IPS DF 4.7 (cell line): ENCODE data around the gene MEGF8.

Experiments
- DNase-seq: peaks from one replicate; pipeline ENCODE4 v3.0.0-alpha.2; 2013; ENCODE audit warnings: low spot score; ENCODE audit errors: extremely low read depth

MEGF8 gene, protein sequence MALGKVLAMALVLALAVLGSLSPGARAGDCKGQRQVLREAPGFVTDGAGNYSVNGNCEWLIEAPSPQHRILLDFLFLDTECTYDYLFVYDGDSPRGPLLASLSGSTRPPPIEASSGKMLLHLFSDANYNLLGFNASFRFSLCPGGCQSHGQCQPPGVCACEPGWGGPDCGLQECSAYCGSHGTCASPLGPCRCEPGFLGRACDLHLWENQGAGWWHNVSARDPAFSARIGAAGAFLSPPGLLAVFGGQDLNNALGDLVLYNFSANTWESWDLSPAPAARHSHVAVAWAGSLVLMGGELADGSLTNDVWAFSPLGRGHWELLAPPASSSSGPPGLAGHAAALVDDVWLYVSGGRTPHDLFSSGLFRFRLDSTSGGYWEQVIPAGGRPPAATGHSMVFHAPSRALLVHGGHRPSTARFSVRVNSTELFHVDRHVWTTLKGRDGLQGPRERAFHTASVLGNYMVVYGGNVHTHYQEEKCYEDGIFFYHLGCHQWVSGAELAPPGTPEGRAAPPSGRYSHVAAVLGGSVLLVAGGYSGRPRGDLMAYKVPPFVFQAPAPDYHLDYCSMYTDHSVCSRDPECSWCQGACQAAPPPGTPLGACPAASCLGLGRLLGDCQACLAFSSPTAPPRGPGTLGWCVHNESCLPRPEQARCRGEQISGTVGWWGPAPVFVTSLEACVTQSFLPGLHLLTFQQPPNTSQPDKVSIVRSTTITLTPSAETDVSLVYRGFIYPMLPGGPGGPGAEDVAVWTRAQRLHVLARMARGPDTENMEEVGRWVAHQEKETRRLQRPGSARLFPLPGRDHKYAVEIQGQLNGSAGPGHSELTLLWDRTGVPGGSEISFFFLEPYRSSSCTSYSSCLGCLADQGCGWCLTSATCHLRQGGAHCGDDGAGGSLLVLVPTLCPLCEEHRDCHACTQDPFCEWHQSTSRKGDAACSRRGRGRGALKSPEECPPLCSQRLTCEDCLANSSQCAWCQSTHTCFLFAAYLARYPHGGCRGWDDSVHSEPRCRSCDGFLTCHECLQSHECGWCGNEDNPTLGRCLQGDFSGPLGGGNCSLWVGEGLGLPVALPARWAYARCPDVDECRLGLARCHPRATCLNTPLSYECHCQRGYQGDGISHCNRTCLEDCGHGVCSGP (N-terminal part only)

DNA sequence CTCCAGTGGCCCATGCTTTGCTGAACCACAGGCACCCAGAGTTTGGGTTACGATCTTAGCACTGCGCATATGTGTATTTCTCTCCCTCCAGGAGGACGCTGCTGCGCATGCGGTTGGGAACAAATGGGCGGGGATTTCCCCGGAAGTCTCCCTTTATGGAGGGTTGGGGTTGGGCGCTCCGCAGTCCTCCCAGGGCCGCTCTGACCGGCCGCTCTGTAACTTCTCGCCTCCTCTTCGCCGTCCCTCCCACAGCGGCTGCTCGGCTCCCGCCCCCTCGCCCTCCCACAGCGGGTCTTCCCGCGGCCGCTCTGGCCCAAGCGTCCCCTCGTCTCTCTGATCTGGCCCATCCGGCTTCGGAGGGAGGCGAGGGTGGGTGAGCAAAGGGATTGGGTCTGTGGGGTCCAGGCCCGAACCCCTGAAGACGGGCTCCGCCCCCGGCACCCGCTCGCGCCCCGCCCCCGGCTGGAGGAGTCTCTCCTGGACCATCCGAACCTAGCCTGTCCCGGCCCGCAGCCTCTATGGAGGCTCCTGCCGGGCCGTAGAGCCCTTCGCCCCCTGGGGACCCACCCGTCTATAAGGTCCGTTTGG is at the start of gene MEGF8:
Gene MEGF8, plus strand, starts transcription at position 328 of the 588 bp plus-strand sequence. CDS start 609 bp downstream, outside the sequence.
- peak; percentile 98 for DNase-seq

- DNase-seq: no peak
Observed at GRCh38 chr19:42276284-42276683, 49.2 kb upstream of the MEGF8 start.

DNA sequence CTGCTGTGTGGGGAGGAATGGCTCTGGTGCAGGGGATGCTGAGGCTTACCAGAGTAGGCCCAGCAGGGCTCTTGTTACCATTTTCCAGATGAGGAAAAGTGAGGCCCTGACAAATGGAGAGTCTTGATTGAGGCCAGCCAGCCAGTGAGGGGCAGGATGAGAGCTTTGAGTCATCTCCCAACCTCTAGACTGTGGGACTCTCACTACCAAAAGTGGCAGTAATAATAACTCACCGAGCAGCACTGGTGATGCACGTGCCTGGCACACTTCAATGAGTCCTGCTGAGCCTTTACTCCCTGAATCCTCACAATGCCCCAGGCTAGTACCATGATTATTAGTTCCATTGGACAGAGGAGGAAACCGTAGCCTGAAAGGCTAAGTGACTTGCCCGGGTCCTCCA is 48.6 kb upstream of the MEGF8 start:
- no peak for DNase-seq

- no peak for DNase-seq
Observed at GRCh38 chr19:42277821-42278451, 47.5 kb upstream of the MEGF8 start.

DNA sequence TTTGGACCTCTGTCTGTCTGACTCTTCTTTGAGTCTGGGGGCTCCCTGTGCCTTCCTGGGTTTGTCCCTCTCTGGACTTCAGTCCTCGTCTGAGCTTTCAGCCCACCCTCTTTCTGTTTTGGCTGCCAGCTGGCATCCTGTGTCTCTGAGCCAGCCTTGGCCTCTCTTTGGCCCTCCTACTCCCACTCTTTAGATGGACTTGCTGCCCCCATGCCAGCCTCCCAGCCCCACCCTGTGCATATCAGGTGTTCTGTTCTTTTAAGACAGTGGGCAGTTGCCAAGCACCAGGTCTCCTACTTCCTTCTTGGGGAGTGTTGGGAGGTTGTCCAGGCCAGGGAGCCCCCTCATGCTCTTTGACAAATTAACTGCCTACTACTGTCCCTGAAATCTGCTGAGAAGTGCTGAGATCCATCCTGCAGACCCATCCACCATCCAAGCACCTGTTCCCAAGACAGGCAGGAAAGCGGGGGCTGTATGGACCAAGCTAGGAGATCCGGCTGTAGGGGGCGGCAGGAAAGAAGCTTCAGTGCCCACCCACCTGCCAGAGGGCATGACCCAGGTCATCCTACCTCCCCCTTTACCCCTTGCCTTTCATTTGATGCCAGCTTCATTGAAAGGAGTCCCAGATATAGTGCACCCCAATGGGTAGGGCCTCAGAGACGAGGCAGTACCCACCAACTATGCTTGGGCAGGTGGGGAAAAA is 46.8 kb upstream of the MEGF8 start:
- no peak for DNase-seq

GRCh38 chr19:42279155-42279901 is 46.1 kb upstream of the MEGF8 start:
- no peak for DNase-seq

DNA sequence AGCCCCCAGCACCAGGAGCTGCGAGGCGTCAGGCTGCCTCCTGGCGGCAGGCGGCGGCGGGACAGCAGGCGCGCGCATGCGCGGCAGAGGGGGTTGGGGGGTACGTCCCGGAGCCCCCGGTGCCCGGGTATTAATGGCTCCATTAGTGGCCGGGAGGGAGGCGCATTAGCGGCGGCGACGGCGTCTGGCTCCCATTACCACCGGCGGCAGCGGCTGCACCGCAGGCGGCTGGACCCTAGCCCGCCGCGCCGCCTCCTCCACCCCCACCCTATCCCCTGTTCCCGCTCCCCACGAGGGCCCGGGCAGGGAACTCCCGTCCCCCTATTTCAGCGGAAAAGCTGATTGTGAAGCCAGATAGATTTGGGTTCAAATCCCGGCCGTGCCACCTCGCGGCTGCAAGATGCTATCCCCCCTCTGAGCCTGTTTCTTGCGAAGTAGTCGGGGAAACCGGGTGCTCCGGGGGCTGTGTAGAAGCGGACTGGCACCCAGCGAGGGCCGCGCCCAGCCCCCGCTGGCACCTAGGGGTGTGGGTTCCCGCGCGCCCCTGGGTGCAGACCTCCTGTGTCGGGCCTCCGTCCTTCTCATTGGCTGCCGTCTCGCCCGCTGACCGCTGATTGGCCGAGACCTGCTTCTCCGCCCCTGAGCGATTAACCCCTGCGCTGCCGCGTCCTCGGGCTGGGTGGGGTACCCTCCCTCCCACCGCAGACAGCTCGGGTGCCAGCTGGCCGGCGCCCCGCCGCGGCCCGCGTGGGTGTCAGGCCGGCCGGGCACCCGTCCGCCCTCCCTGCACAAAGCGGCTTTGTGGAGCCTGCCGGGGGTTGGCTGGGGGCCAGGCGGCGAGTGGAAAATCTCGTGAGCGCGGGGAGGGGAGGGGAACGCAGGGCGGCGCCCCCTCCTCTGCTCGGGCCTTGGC is 45.3 kb upstream of the MEGF8 start:
- DNase-seq: no peak

DNA sequence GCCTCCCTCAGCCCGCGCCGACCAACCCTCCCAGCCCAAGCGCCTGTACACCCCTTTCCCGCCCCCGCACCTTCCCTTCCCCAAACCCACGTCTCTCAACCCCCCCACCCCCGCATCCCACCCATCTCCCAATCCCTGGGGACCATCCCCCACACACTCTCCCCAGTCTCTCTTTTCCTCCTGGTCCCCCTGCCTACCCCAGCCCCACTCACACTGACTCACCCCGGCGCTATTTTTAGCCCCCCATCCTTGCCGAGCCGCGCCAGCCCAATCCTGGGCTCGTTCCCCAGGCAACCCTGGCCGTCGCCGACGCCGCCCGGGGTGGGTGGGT is 44.7 kb upstream of the MEGF8 start:
- DNase-seq: no peak

- DNase-seq: no peak
Observed at GRCh38 chr19:42281146-42281826, 44.1 kb upstream of the MEGF8 start.

DNA sequence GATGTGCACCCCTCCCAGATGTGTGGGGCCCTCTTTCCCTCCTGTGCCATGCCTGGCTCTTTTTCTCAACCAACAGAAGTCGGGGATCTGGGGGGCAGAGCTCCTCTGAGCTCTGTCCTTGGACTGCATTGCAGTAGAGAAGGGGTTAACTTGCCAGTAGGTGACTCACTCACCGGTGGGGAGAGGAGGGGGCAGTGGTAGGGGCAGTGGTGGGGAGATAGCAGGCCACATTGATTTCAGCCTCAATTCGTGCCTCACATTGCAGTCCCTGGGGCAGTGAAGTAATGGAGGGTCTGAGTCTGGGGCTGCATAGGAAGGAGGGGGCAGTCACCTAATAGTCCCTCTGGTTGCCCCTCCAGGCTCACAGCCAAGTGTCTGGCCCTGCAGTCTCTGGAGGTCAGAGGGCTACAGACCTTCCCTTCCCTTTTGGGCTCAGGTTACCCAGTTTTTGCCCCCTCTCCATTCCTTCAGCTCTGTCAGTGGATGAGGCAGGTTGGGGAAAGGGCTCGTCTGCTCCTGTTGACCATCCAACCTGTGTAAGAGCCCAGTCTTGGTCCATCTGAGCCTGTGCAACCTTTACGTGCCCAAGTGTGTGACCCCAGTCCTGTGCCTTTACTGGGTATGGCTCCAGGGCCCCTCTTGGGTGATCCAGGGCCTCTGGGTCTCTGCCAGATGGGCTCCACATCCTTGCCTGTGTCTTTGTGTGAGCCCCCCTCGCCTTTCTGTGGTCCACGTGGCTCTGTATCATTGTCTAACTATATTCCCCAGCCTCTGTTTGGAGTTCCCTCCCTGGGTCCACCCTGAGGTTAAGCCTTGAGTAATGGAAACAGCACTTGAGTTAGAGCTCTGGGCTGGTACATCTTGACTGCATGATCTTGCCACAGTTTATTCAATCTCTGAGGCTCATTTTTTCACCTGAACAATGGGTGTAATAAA is 43.3 kb upstream of the MEGF8 start:
- DNase-seq: no peak

GRCh38 chr19:42282819-42283187 is 42.6 kb upstream of the MEGF8 start:
- no peak for DNase-seq

GRCh38 chr19:42283188-42284065 is 42.0 kb upstream of the MEGF8 start:
- DNase-seq: no peak

DNA sequence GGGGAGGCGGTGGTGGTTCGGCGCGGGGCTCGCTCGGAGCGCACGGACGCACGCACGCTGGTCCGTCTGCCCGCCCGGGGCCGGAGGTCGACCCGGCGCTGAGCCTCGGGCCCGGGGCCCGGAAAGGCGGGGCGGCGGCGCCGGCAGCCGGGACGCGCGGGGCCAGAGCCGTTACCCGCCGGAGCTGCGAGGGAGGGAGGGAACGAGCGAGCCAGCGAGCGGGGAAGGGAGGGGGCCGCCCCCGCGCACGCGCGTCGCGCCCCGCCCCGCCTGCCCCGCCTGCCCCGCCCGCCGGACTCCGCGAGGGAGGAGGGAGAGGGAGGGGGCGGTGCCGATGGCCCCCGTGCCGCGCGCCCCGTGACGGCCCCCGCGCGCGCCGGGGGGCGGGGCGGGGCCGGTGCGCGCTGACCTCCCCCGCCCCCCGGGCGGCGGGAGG is 41.4 kb upstream of the MEGF8 start:
- DNase-seq: no peak

- DNase-seq: no peak
Observed at GRCh38 chr19:42284591-42285341, 40.7 kb upstream of the MEGF8 start.

GRCh38 chr19:42285541-42285941 is 39.9 kb upstream of the MEGF8 start:
- no peak for DNase-seq
